DOHH2 (cell line): ENCODE results near the gene TRIM61.
"Not testable (repeated sequence)": the region's sequence is repeated elsewhere in the genome, so short reads cannot be mapped to it uniquely, and the experiment has no call there.

Experiments
- H3F3A ChIP-seq: fragments of 200-600 bp; sonication (generic), shearing (Covaris generic); 2 replicates; pipeline ENCODE4 v1.6.0; 2016; ENCODE audit warnings: antibody characterized with exemption, mild to moderate bottlenecking; ENCODE audit not compliant: control insufficient read depth, insufficient read depth
- H3K27ac ChIP-seq: fragments of 200-600 bp; sonication (generic); 2 replicates; pipeline ENCODE4 v1.5.1; 2014; ENCODE audit warnings: low read depth, mild to moderate bottlenecking, low read length, moderate library complexity
- H3K27me3 ChIP-seq: fragments of 200-600 bp; sonication (generic); 2 replicates; pipeline ENCODE4 v1.6.1; 2014; ENCODE audit warnings: mild to moderate bottlenecking, low read length, mixed read lengths; ENCODE audit not compliant: control insufficient read depth
- H3K36me3 ChIP-seq: fragments of 200-600 bp; sonication (generic); 2 replicates; pipeline ENCODE4 v1.6.1; 2014; ENCODE audit warnings: mild to moderate bottlenecking, low read length, moderate library complexity, mixed read lengths; ENCODE audit not compliant: control insufficient read depth
- H3K4me1 ChIP-seq: fragments of 200-600 bp; sonication (generic); 2 replicates; pipeline ENCODE4 v1.6.1; 2014; ENCODE audit warnings: mild to moderate bottlenecking, low read length, mixed read lengths; ENCODE audit not compliant: control insufficient read depth
- H3K4me2 ChIP-seq: fragments of 200-600 bp; sonication (generic); 2 replicates; pipeline ENCODE4 v1.6.0; 2014; ENCODE audit warnings: mild to moderate bottlenecking, low read length, moderate library complexity
- H3K4me3 ChIP-seq: fragments of 200-600 bp; sonication (generic); 2 replicates; pipeline ENCODE4 v1.5.1; 2014; ENCODE audit warnings: mild to moderate bottlenecking, low read length, mixed read lengths
- H3K79me2 ChIP-seq: fragments of 200-600 bp; sonication (generic); 2 replicates; pipeline ENCODE4 v1.6.1; 2014; ENCODE audit warnings: mild to moderate bottlenecking, low read length, mixed read lengths; ENCODE audit not compliant: control insufficient read depth
- H3K9me2 ChIP-seq: fragments of 200-600 bp; sonication (generic); replicated peaks from 2 replicates; pipeline ENCODE4 v1.6.1; 2014; ENCODE audit warnings: mild to moderate bottlenecking, low read length, mixed read lengths; ENCODE audit not compliant: control insufficient read depth
- H3K9me3 ChIP-seq: fragments of 200-600 bp; sonication (generic); 2 replicates; pipeline ENCODE4 v1.6.1; 2014; ENCODE audit warnings: antibody characterized with exemption, low read length, mixed read lengths; ENCODE audit not compliant: control insufficient read depth, insufficient read depth
- H4K20me1 ChIP-seq: fragments of 200-600 bp; sonication (generic); 2 replicates; pipeline ENCODE4 v1.6.0; 2014; ENCODE audit warnings: low read depth, mild to moderate bottlenecking, antibody characterized with exemption, low read length, moderate library complexity; ENCODE audit not compliant: control insufficient read depth, insufficient read depth
- EZH2phosphoT487 ChIP-seq: fragments of 200-600 bp; sonication (generic); IDR thresholded peaks from 2 replicates; pipeline ENCODE4 v1.6.1; 2017; ENCODE audit warnings: borderline replicate concordance, mild to moderate bottlenecking, antibody characterized with exemption, low read length, moderate library complexity, mixed read lengths
- TF ChIP-seq, protein P1 (sequence below): fragments of 200-600 bp; sonication (generic); IDR thresholded peaks from one replicate; pipeline ENCODE4 v1.5.1; 2014; ENCODE audit warnings: antibody characterized with exemption, mild to moderate bottlenecking, low read depth, low read length; ENCODE audit not compliant: poor library complexity, severe bottlenecking

Gene TRIM61

DNA sequence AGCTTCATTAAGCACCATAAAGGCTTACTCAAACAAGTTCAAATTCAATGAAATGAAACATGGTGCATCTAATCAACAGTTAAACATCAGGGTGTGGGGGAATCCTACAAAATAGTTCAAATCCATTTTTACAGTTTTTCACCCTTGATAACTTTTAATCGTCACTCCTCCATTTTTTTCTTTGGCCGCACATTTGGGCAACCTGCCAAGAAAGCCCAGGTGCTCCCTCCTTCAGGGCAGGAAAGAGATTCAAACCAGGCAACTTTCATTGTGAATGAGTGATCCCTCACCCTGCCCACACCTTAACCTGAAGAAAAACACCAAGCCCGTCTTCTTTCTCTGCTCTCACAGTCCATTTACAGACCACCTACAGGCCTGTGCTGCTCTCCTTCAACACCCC lies 24.9 kb downstream of the TRIM61 start:
- Histone ChIP-seq H3K4me1 (no peaks in the 10 kb centered on the region), H3K4me2 (no peak overlapping the region), H4K20me1 (no peaks in the 10 kb centered on the region), H3K79me2 (no peaks in the 10 kb centered on the region), H3F3A (no peaks in the 10 kb centered on the region), H3K27ac (no peak overlapping the region), H3K36me3 (no peaks in the 10 kb centered on the region), H3K9me2 (no peaks in the 10 kb centered on the region), H3K4me3 (no peak overlapping the region), H3K27me3 (peaks cover 6% of the 10 kb centered on the region; the same call in 1 of the 2 replicates), H3K9me3 (no peaks in the 10 kb centered on the region)
- TF ChIP-seq EZH2phosphoT487, result no peak
- TF ChIP-seq, protein P1, sequence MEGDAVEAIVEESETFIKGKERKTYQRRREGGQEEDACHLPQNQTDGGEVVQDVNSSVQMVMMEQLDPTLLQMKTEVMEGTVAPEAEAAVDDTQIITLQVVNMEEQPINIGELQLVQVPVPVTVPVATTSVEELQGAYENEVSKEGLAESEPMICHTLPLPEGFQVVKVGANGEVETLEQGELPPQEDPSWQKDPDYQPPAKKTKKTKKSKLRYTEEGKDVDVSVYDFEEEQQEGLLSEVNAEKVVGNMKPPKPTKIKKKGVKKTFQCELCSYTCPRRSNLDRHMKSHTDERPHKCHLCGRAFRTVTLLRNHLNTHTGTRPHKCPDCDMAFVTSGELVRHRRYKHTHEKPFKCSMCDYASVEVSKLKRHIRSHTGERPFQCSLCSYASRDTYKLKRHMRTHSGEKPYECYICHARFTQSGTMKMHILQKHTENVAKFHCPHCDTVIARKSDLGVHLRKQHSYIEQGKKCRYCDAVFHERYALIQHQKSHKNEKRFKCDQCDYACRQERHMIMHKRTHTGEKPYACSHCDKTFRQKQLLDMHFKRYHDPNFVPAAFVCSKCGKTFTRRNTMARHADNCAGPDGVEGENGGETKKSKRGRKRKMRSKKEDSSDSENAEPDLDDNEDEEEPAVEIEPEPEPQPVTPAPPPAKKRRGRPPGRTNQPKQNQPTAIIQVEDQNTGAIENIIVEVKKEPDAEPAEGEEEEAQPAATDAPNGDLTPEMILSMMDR, result no peak

DNA sequence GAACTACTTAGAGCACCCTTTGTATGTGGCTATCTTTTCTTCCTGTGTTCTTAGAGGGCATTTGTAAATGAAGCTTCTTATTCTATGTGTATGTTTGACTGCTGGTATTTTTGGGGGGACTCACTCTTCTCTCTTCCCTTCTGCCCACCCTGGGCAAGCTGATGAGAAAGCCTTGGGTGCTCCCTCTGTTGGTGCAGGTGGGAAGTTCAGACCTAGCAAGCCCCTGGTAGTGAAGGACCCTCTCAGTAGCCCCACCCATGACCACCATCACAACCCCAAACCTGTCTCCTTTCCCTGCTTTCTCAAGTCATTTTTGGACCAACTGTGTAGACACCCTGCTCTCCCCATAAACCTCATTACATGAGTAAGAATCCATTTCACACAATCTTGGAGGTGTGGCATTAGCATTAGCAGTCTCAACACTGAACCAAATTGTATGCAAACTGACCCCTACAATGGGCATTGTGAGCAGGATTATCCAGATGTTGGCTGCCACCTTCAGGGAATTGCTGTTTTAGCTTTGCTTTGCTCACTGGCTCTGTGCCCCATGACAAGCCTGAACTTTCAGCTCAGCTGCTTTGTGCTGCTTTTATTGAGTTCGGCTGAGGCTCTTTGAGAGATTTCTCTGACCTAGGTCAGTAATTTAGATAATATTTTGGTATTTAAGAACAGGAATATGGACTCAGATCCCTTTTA lies 27.9 kb downstream of the TRIM61 start:
- TF ChIP-seq EZH2phosphoT487, result no peak
- TF ChIP-seq, protein P1, result peak; percentile 17
- no peak overlapping the region for H3K4me3 ChIP-seq
- no peak overlapping the region for H3K4me2 ChIP-seq
- no peaks in the 10 kb centered on the region for H3K4me1 ChIP-seq
- H3K9me2 ChIP-seq, result no peaks in the 10 kb centered on the region
- H3K36me3 ChIP-seq, result no peaks in the 10 kb centered on the region
- H3K27me3 ChIP-seq, result peaks cover 3% of the 10 kb centered on the region; the same call in 1 of the 2 replicates
- no peak overlapping the region for H3K27ac ChIP-seq
- H4K20me1 ChIP-seq, result no peaks in the 10 kb centered on the region
- H3F3A ChIP-seq, result no peaks in the 10 kb centered on the region
- no peaks in the 10 kb centered on the region for H3K9me3 ChIP-seq
- no peaks in the 10 kb centered on the region for H3K79me2 ChIP-seq

DNA sequence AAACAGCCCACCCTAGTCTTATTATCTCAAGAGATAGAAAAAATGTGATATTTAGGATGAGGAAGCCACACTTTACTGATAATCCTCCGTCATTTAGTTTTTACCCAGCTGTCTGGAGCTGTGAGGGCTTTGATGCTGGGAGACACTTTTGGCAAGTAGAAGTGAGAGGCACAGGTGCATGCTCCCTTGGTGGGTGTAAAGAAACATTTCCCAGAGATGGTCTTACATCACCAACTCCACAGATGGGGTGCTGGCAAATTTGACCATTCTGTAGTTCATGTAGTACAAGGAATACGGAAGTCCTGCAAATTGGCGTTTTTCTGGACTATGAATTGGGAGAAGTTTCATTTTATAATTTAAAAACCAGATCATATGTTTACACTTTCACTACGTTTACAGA lies 28.5 kb downstream of the TRIM61 start:
- Histone ChIP-seq H3K4me1 (no peaks in the 10 kb centered on the region), H3K27me3 (peaks cover 3% of the 10 kb centered on the region; the same call in 1 of the 2 replicates), H3K4me2 (no peak overlapping the region), H3F3A (no peaks in the 10 kb centered on the region), H3K79me2 (no peaks in the 10 kb centered on the region), H4K20me1 (no peaks in the 10 kb centered on the region), H3K36me3 (no peaks in the 10 kb centered on the region), H3K27ac (no peak overlapping the region), H3K9me3 (no peaks in the 10 kb centered on the region), H3K4me3 (no peak overlapping the region), H3K9me2 (no peaks in the 10 kb centered on the region)
- TF ChIP-seq EZH2phosphoT487, result no peak
- TF ChIP-seq, protein P1, result no peak

DNA sequence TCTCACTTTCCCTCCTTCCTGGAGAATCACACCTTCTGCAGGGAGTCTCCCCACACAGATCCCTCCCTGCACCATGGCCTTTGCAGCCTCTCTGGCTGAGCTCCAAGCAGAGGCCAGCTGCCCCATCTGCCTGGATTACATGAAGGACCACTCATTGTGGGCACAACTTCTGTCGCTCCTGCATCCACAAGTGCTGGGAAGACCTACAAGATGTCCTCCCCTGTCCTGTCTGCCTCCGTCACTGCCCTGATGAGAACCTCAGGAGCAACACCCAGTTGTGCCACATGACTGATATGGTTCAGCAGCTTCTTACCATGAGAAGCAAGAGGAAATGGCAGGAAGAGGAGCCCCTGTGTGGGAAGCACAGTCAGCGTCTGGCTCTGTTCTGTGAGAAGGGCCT lies 29.5 kb downstream of the TRIM61 start:
- not testable (repeated sequence) for H3K4me1 ChIP-seq, H3K9me3 ChIP-seq, H3K36me3 ChIP-seq, H3K4me2 ChIP-seq, H3F3A ChIP-seq, H3K79me2 ChIP-seq, H4K20me1 ChIP-seq, H3K4me3 ChIP-seq, H3K27ac ChIP-seq, H3K27me3 ChIP-seq, H3K9me2 ChIP-seq
